ENCODE results near the gene URM1. TPM values are rescaled to one million over a fixed set of nuclear protein-coding genes. Genes with fewer than 3 reads are reported as not detected.

Gene URM1
- total and polyA plus RNA-seq, 2 experiments from 2014 or later: 48.0 to 71.0 TPM

DNA sequence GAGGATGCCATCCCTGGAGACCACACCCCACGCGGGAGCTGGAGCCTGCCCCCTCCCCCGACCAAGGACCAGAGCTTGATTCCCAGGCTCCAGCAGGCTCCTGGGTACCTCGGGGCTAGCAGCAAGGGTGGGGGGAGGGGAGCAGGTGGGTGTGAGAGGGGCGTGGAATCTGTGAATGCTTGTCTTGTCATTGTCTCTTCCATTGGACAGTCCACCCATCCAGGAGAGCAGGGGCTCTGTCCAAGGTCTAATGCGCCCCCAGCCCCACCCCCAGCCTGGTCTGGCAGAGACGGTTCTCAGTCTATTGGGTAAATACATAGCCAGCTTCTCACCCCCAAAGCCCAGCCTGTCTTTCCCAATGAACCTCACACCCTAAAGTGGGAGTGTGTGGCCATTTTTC, 22.8 kb downstream of the URM1 start:
- no peak overlapping the region for H3K27ac ChIP-seq
- no peak overlapping the region for H3K4me3 ChIP-seq
- TF ChIP-seq, protein P1, sequence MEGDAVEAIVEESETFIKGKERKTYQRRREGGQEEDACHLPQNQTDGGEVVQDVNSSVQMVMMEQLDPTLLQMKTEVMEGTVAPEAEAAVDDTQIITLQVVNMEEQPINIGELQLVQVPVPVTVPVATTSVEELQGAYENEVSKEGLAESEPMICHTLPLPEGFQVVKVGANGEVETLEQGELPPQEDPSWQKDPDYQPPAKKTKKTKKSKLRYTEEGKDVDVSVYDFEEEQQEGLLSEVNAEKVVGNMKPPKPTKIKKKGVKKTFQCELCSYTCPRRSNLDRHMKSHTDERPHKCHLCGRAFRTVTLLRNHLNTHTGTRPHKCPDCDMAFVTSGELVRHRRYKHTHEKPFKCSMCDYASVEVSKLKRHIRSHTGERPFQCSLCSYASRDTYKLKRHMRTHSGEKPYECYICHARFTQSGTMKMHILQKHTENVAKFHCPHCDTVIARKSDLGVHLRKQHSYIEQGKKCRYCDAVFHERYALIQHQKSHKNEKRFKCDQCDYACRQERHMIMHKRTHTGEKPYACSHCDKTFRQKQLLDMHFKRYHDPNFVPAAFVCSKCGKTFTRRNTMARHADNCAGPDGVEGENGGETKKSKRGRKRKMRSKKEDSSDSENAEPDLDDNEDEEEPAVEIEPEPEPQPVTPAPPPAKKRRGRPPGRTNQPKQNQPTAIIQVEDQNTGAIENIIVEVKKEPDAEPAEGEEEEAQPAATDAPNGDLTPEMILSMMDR (IDR thresholded peaks at IDR 0.05; ENCODE audit: low read depth, low read length): no peak
- peaks cover under 1% of the 10 kb centered on the region for H3K36me3 ChIP-seq
- H3K4me1 ChIP-seq (ENCODE audit: low read depth): peaks cover 24% of the 10 kb centered on the region
- H3K9me3 ChIP-seq (ENCODE audit: low read depth): no peaks in the 10 kb centered on the region
- H3K27me3 ChIP-seq: peaks cover 92% of the 10 kb centered on the region
- DNase-seq (ENCODE audit: low read depth in 1 of 2, low spot score in 1 of 2): no peak

DNA sequence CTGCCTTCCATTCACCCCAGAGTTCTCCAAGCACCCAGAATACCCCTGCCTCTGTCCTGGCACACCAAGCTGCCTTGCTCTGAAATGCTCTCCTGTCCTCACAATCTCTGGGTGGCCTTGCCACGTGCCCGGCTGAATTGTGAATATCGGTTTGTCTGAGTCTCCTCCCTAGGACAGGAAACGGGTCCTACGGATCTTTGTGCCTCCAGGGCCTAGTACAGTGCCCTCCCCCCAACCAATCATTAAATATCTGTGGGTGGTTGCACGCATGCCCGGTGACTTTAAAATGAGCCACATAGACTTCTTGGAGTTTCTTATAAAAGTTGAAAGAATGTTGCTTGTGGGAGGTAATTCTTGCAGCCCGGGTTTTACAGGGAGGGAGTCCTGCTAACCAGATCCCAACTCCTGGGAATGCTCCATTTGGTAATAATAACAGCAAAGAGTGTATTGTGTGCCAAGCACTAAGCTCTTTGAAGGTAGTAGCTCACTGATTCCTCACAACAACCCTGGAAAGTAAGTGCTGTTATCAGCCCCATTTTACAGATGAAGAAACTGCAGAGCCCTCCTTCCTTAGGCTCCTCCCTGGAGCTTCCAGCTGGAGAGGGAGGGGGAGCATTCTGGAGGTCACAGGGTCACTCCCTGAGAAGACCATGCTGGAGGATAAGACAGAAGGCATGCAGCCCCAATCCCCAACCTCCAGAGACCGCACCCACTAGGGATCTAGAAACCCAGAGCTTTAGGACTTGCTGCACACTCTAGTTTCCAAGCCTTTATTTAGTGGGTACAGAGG, 23.4 kb downstream of the URM1 start:
- Histone ChIP-seq H3K27ac (no peak overlapping the region), H3K4me1 (ENCODE audit: low read depth) (peaks cover 18% of the 10 kb centered on the region), H3K36me3 (no peaks in the 10 kb centered on the region), H3K4me3 (no peak overlapping the region), H3K9me3 (ENCODE audit: low read depth) (no peaks in the 10 kb centered on the region), H3K27me3 (peaks cover 98% of the 10 kb centered on the region)
- TF ChIP-seq, protein P1 (IDR thresholded peaks at IDR 0.05; ENCODE audit: low read depth, low read length): no peak
- DNase-seq (ENCODE audit: low read depth in 1 of 2, low spot score in 1 of 2): no peak

DNA sequence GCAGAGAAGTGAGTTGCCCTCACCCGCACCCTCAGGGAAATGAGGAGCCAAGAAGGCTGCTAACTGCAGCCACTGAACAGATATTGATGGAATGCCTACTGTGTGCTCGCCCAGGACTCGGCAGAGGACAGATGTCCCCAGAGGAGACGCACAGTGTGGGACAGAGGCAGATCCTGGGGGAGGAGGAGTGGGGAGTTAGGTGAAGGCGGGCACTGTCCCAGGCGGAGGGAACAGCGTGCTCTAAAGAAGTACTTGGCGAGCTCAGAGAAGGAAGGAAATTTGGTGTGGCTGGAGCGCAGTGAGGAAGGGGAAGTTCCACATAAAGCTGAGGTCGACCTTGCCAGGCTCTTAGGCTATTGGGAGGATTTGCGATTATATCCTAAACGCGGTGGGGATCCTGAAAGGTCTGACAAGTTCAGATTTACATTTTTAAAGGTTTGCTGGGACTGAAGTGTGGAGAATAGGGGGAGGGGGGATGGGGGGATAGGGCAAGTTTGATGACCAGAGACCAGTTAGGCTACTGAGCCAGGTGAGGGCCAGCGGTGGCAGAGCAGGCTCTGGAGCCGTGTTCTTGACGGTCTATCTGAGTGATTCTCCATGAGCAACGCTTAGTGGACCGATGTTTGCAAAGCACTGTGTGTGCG, 25.9 kb downstream of the URM1 start:
- peaks cover 11% of the 10 kb centered on the region for H3K4me1 ChIP-seq (ENCODE audit: low read depth)
- no peak overlapping the region for H3K4me3 ChIP-seq
- no peaks in the 10 kb centered on the region for H3K36me3 ChIP-seq
- H3K27ac ChIP-seq: no peak overlapping the region
- no peaks in the 10 kb centered on the region for H3K9me3 ChIP-seq (ENCODE audit: low read depth)
- peaks cover 97% of the 10 kb centered on the region for H3K27me3 ChIP-seq
- TF ChIP-seq, protein P1 (IDR thresholded peaks at IDR 0.05; ENCODE audit: low read depth, low read length): no peak
- DNase-seq (ENCODE audit: low read depth in 1 of 2, low spot score in 1 of 2): no peak

- Histone ChIP-seq H3K36me3 (no peaks in the 10 kb centered on the region), H3K27ac (no peak overlapping the region), H3K27me3 (peaks cover 95% of the 10 kb centered on the region), H3K4me1 (ENCODE audit: low read depth) (peaks cover 5% of the 10 kb centered on the region), H3K4me3 (no peak overlapping the region), H3K9me3 (ENCODE audit: low read depth) (no peaks in the 10 kb centered on the region)
- TF ChIP-seq, protein P1 (IDR thresholded peaks at IDR 0.05; ENCODE audit: low read depth, low read length): no peak
- no peak for DNase-seq (ENCODE audit: low read depth in 1 of 2, low spot score in 1 of 2)
Measured at GRCh38 chr9:128397831-128398230, 26.7 kb downstream of the URM1 start.

DNA sequence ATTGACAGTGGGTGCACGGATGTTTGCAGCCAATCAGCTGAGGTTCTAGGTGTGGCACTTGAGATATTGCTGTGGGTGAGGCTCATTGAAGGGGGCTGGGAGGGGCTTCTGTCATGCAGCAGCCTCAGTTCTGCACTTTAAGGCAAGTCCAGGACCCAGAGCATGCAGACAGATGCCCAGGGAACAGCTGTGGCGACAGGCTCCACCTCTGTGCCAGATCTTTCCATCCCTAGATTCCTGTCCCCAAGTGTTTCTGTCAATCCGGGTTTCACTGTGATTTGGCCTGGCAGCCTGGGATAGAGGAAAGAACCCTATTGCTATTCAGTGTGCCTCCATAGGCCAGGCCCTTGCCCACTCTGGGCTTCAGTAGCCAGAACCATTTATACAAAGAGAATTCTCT, 28.7 kb downstream of the URM1 start:
- no peak for DNase-seq (ENCODE audit: low read depth in 1 of 2, low spot score in 1 of 2)
- Histone ChIP-seq H3K4me3 (no peak overlapping the region), H3K27me3 (peaks cover 85% of the 10 kb centered on the region), H3K36me3 (no peaks in the 10 kb centered on the region), H3K9me3 (ENCODE audit: low read depth) (no peaks in the 10 kb centered on the region), H3K4me1 (ENCODE audit: low read depth) (no peaks in the 10 kb centered on the region), H3K27ac (no peak overlapping the region)
- TF ChIP-seq, protein P1 (IDR thresholded peaks at IDR 0.05; ENCODE audit: low read depth, low read length): no peak
